ENCODE results near the gene PRICKLE2.

DNA sequence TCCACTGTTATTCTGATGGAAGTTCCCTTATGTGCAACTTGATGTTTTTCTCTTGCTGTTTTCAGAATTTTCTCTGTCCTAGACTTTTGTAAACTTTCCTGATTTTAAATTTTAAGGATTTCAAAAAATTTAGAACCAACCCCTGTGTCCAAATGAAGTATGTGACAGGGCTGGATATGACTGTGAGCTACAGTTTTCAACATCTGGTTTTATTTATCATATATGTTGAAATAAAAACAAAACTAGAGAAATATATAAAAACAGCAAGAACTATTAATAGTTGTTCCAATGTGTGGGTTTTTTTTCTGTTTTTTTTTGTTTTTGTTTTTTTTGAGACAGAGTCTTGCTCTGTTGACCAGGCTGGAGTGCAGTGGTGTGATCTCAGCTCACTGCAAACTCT, 154.6 kb downstream of the PRICKLE2 start:
- TF ChIP-seq TAF1 (IDR thresholded peaks at IDR 0.05; ENCODE audit: low read depth, low read length) (no peak), POLR2A (IDR thresholded peaks at IDR 0.05; ENCODE audit: low read depth, low read length) (no peak), PAX5 (IDR thresholded peaks at IDR 0.05; ENCODE audit: insufficient read depth, low read length, severe bottlenecking) (no peak), POLR2AphosphoS5 (IDR thresholded peaks at IDR 0.05; ENCODE audit: low read depth, low read length) (no peak), POU2F2 (IDR thresholded peaks at IDR 0.05; ENCODE audit: low read depth, low read length) (no peak)

Data from GM12891 (cell line).